ENCODE data around the gene CADPS2.

GRCh38 chr7:122379491-122379890, 506.8 kb downstream of the CADPS2 start:
- TF ChIP-seq CTCF (IDR thresholded peaks at IDR 0.05; ENCODE audit: low read length) = no peak
- no peak for TF ChIP-seq EZH2 (IDR thresholded peaks at IDR 0.05; ENCODE audit: borderline replicate concordance, low read length)
